ACHN (cell line): Measurements from ENCODE around the gene FIBCD1.
"Not testable (repeated sequence)": the region's sequence is repeated elsewhere in the genome, so short reads cannot be mapped to it uniquely, and the experiment has no call there.

ENCODE experiments used
- DNase-seq: peaks from one replicate; pipeline ENCODE4 v3.0.0-alpha.2; 2015
- in situ Hi-C: cut with HindIII; loops from 2 replicates; pipeline ENCODE4 v1.10.0; 2017; ENCODE audit warnings: low sequenced_read_pairs, low pct_ligation_motif_present, low pct_unique_long_range_greater_than_20kb

FIBCD1 gene

DNA sequence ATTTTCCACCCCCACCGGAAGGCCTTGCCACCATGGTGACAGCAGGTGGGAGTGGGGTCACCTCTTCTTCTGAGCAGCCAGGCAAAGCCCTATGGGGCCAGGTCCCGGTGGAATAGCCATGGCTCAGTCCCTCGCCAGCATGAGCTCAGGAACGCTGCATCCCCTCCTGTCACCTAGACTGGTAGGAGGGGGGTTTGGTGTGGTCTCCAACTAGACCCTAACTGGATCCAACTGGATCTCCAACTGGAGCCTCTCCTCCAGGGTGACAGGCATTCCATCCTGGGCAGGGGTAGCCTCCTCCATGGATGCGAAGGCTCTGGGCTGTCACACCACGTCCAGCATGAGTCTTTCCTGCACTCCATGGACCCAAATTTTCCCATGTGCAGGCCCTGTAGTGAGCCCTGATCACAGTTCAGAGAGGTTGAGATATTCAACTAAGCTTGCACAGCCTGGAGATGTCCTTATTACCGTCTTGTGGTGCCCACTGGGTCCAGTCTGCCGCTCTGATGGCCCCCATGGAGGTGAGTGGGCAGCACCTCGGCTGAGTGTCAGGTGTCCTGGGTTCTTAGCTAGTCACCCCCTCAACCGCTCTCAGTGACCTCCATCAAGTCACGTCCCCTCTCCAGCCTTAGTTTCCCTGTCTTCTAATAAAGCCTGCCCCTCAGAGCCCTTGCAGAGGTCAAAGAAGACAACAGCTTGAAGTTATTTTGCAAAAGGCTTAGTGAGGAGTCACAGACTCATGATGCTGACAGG lies 18.6 kb upstream of the FIBCD1 start:
- in situ Hi-C loops, result no loop called here
- DNase-seq, result no peak

DNA sequence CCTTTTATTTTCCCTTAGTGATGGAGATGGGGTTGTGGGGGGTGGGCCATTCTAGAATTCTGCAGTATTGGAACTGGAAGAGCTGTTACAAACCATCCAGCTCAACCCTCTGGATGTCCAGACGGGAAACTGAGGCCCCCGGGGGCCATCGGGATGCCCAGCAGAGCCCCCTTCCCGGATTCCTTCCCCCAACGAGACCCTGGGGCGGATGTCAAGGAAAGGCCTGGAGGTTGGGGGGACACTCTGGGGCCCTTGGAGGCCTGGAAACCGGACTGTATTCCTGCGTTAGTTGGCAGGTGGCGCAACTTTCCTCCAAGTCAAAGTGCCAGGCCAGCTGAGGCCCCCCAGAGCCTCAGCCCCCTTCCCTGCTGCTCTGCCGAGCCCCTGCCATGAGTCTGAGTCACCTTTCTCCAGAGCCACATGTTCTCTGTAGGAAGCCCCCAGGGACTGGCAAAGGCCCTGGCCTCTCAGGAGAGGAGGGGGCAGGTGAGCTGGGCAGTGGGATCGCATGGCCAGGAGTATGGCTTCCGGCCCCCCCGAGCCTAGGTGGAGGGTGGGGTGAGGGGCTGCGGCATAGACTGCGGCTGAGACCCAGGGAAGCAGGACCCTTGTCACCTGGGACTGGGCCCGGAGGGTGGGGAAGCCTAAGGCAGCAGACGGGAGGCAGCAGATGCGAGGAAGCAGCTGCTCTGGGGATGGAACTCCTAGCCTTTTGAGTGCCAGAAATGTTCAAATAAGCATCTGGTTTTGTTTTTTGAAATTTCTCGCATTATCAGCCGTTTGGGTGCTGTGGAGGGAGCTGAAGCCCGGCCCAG lies 17.8 kb upstream of the FIBCD1 start:
- DNase-seq, result no peak
- in situ Hi-C loops, result no loop called here

DNA sequence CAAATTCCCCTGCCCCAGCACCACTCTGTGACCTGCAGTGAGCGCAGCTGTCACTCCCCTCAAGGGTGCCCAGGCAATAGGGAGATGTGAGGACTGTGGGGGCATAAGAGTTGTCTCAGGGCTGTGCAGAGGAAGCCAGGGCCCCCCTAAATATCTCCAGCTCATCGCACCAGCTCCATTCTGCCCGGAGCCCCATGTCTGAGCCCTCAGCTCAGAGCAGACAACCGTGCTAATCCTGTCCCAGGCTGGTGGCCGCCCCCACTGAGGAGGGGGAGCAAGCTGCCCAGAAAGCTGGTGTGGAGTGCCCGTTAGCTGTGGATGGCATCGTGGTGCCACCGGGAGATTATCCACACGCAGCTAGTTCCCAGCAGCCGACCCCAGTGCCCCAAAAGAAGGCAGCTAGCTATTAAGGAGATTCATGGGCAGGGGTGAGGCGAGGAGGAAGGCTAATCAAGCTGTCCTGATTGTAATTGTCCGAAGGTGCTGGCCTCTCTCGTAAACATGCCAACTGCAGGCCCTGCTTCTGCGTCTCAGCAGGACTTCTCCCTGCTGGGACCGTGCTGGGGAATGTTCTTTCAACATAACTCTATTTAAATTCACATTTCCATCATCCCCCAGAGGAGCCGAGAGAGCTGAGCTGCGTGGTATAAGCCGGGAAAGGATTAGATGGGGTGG lies 17.0 kb upstream of the FIBCD1 start:
- in situ Hi-C loops, result no loop called here
- no peak for DNase-seq

DNA sequence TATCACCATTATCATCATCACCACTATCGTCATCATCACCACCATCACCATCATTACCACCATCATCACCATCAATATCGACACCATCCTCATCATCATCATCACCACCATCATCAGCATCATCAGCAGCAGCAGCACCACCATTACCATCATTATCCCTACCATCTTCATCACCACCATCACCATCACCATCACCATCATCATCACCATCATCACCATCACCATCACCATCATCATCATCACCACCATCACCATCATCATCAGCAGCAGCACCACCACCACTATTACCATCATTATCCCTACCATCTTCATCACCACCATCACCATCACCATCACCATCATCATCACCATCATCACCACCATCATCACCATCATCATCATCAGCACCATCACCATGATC lies 15.9 kb upstream of the FIBCD1 start:
- DNase-seq, in situ Hi-C loops: not testable (repeated sequence)

DNA sequence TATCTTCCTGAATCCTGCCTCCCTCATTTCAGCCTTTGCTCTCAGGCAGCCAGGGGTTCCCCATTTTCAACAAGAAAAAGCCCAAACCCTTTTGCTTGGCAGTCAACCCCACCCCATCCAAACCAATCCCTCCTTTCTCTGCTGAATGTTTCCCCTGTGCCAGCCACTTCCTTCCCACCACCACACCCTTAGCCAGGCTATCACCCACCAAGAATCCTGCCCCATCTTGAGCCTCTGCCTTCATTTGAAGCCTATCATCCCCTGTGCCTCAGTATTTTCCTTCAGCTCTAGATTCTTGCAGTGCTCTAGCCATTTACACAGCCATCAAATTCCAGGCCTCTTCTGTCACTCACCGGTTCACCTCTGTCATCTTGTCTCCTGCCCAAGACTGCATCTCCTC lies 15.3 kb upstream of the FIBCD1 start:
- in situ Hi-C loops, result no loop called here
- DNase-seq, result no peak

DNA sequence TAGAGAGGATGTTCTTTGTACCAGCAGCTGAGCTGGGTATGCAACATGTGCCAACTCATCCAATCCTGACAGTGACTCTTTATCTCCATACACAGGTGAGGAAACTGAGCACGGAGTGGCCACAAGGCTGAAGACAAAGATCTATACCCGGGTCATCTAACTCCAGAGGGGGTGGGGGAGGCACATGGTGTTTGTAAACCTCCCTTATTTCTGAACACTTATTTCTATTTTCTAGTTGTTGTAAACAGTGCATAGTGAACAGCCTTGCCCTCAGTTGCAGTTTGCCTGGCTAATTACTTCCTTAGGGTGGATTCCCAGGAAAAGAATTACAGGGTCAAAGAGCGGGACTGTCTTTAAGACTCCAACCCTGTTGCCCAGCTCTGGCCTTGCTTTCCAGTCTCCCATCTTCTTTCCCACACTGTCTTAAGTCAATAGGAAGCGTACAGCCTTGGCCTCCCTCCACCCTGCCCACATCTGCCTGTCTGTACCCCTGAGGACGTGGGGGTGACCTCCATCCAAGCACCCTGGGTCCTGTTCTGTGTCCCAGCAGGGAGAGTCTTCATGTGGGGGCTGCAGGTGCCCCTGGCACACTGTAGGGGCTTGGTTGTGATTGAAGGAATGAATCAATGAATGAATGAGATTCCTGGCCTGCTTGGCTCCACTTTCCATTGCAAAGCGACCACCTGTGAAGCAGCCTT lies 13.2 kb upstream of the FIBCD1 start:
- no peak for DNase-seq
- in situ Hi-C loops, result no loop called here

DNA sequence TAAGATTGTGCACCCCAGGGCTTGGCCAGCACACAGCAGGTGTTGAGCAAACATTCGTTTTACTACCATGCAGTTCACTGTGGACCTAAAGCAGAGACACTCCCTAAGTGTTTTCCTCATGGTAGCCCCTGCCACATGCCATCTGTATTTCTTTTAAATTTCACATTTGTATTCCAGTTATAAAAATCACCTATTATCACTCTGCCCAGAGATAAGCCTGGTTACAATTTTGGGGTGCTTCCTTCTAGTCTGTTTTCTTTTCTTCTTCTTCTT lies 10.9 kb upstream of the FIBCD1 start:
- DNase-seq, result no peak
- in situ Hi-C loops, result no loop called here

DNA sequence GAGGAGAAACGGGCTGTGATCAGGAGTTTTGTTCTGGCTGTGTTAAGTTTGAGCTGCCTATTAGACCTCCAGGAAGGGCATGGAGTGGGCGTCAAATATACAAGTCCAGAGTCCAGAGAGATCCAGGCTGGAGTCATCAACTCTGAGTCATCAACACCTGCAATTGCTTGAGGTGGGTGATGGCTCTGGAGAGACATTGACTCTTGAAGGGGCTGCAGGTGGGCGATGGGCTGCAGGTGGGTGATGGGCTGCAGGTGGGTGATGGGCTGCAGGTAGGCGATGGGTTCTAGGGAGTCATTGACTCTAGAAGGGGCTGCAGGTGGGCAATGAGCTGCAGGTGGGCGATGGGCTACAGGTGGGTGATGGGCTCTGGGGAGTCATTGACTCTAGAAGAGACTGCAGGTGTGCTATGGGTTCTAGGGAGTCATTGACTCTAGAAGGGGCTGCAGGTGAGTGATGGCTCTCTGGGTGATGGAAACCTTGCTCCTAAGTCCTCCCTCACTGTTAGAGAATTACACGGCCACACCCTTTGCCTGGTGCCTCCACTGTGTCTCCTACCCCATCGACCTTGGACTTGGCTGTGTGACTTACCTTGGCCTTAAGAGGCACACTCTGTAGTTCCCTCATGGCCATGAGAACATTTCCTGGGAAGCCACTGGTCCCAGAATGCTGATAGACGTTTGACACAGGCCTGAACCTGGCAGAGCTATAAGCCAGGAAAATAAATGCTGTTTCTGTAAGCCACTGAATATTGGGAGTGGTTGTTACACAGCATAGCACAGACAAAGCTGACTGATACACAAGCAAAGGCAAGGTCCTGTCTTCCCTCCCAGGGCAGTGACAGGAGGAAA lies 10.4 kb upstream of the FIBCD1 start:
- DNase-seq, result no peak
- in situ Hi-C loops, result no loop called here

DNA sequence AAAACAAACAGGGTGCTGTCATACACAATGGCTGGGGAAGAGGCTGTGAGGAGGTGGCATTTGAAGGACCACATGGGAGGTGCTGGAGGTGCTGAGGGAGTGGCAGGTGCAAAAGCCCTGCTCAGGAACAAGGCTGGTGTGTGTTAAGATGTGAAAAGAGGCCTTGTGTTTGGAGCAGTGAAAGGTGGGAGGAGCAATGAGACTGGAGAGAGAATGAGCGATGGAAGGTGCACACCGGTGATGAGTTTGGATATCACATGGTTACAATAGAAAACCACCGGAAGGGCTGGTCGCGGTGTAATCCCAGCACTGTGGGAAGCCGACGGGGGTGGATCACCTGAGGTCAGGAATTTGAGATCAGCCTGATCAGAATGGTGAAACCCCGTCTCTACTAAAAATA lies 9.2 kb upstream of the FIBCD1 start:
- in situ Hi-C loops, result no loop called here

DNA sequence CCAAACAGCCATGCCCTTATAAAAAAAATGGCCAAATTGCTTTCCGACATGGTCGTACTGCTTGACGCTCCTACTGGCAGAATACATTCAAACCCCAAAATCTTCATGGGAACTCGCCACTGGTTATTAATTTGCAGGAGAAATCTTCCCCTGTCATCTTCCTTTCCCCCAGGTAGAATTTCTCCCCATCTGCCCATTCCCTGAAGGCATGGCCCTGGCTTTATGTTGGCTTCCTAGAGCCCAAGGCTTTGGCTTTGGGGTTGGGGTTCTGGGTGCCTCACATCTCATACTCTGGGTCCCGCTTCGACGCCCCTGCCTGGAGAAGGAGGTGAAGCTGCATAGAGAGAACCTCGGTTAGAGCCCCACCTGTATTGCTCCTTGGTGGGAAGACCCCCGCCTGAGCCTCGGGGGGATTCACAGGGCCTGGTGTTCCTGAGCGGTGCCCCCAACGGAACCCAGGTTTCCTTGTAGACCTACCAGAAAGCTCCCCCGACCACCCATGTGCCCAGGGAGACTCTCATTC lies 8.6 kb upstream of the FIBCD1 start:
- no peak for DNase-seq
- in situ Hi-C loops, result no loop called here

More for the DNA sequence above, 9.2 kb upstream of the FIBCD1 start:
- DNase-seq, result no peak

DNA sequence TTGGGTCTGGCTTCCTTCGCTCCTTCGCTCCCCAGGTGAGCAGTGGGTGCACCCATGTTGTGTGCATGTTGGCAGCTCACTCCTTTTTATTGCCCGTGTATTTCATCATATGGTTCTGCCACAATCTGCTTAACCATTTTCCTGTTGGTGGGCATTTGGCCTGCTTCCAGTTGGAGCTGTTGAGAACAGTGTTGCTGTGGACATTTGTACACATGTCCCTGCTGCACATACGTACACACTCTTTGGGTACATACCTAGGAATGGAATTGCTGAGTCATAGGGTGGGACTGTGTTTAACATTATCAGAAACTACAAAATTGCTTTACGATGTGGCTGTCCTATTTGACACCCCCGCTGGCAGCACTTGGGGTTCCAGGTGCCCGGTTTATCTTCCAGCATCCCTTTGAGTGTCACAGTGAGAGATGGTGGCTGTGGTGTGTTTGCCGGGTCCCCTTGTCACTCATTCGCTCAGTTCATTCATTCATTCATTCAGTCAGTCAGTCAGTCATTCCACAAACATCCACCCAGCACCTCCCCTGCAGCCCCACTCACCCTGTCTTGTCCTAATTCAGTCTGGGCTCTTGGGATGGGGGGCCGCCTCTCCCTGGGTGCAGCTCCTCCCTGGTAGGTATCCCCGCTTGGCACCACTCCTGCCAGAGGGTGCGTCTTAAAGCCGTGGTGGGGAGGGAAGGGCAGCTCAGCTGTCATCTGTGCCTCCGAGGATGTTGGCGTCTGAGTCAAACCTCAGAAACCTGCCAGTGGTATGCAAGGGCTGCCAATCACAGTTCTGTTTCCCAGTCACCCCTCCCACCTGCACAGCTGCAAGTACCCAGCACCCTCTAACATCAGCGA lies 7.9 kb upstream of the FIBCD1 start:
- in situ Hi-C loops, result no loop called here
- DNase-seq, result no peak

DNA sequence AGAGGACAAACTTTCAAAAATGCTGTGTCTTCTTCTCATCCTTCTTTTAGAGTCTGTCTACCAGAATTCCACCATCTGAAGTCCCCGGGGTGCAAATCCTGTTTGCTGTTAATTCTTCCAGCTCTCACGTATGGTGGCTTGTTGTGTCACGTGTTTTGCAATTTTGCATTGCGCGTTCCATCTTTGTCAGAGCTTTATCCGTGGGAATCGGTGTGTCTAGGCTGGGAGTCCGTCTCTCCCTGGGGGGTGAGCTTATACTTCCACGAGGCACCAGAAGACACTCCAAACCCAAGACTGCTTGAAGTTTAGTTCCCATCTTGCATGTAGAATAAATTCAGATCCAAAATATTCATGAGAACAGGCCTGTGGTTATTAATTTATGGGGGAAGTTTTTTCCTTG lies 6.1 kb upstream of the FIBCD1 start:
- in situ Hi-C loops, result no loop called here
- no peak for DNase-seq

DNA sequence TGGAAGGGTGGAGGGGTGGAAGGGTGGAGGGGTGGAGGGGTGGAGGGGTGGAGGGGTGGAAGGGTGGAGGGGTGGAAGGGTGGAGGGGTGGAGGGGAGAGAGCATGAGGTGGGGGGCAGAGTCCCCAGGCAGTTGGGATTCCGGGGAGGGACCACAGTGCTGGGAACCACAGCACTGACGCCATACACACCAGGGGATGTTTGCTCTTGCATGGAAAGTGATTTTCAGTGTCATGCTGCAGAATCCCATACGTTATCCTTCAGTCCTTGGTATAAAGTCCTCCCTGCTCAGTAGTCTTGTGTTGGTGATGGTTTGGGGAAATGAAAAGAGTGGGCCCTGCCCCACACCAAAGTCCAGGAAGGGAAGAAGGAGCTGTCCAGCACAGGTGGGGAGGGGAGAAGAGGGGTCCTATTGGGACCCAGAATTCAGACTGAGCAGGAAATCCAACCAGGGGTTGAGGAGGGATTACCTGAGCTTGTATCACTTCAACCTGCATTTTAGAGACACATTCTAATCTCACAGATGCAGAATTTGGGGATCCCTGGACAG lies 5.5 kb upstream of the FIBCD1 start:
- no peak for DNase-seq
- in situ Hi-C loops, result no loop called here

DNA sequence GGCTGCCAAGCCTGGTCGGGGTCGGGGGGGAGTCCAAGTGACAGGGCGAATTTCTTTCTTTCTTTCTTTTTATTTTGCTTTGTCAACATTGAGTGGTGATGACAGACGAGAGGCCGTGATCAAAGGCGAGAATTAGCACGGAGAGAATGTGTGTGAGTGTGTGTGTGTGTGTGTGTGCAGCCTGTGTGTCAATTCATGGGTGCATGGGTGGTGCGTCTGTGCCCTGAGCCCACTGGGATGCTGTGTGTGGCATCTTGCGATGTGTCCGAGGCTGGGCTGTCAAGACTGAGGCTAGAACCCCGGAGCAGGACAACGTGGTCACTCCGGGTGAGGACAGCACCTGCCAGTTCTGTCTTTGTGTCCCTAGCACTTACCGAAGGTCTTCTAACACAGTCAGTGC lies 4.7 kb upstream of the FIBCD1 start:
- in situ Hi-C loops, result no loop called here
- DNase-seq, result no peak

DNA sequence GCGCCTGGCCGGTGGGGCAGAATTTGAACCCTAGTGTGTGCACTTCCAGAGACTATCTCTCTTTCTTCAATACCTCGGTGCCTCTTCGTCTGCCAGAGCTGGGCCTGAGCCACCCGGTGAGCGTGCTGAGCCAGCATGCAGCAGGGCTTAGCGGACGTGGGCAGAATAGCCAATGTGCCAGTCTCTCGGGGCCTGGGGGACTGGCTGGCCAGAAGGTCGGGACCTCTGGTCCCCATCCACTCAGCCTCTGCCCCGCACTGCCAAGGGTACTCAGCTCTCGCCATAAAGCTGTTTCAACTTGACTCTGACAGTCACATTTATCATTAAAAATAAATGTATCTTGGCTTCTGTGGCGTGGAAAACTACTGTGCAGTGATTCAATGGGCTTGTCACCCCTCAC lies 4.2 kb upstream of the FIBCD1 start:
- in situ Hi-C loops, result no loop called here
- no peak for DNase-seq

DNA sequence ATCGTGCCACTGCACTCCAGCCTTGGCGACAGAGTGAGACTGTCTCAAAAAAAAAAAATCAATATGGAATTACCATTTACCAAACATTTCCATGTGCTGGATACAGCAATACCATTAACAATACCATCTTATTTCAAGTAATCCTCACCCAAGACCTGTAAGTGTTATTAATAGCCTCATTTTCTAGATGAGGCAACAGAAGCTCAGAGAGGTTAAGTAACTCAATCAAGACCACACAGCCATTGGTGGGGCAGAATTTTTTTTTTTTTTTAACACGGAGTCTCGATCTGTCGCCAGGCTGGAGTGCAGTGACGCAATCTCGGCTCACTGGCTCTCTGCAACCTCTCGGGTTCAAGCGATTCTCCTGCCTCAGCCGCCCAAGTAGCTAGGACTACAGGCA lies 3.6 kb upstream of the FIBCD1 start:
- DNase-seq, result no peak
- in situ Hi-C loops, result no loop called here

DNA sequence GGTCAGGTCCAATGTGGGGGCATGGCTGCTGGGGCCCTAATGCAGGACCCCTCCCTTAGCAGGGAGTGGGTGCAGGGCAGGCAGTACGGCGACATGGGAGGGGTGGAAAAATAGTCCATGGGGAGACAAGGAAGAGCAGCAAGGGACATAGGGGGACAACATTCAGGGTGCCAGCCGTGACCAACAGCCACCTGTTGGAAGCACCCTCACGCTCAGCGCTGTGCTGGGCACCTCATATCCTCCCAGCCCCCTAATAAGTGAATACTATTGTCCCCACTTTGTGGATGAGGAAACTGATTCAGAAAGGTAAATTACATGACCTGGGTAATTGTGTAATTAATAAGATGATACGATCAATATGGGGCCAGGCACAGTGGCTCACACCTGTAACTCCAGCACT lies 3.0 kb upstream of the FIBCD1 start:
- DNase-seq, result no peak
- in situ Hi-C loops, result no loop called here
